Stimulated activated CD8-positive, alpha-beta memory T cell treated with anti-CD3 and anti-CD28 coated beads, Interleukin-7, amount 100 ng/mL, for 24 hours (primary cell): ENCODE measurements around the gene DCAF6.

Experiments
- DNase-seq: peaks from one replicate; pipeline ENCODE4 v3.0.0-alpha.2; 2020; ENCODE audit warnings: low read depth

Gene DCAF6

GRCh38 chr1:168084396-168085231 is 148.1 kb downstream of the DCAF6 start:
- DNase-seq = peak; percentile 58

DNA sequence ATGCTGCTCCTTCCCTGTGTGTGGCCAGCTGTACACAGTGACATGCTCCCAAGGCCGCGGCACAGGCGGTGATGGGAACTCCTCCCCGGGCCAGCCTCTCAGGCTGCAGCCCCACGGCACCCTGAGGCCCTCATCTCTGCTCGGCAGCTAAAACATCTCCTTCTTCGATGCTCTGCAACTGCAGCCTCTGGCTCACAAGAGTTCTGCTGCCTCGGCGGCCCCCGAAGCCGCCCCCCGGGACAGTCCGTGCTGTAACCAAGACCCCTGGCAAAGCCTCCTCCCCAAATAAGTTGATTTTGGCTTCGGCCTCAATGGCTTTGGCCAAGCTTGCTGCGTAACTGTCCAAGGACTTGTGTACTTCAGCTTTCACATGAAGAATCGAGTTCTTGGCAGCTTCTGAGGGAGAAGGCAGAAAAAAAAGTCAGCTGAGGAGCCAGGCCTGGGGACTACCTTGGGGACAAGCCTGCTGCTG is 149.0 kb downstream of the DCAF6 start:
- DNase-seq = no peak

DNA sequence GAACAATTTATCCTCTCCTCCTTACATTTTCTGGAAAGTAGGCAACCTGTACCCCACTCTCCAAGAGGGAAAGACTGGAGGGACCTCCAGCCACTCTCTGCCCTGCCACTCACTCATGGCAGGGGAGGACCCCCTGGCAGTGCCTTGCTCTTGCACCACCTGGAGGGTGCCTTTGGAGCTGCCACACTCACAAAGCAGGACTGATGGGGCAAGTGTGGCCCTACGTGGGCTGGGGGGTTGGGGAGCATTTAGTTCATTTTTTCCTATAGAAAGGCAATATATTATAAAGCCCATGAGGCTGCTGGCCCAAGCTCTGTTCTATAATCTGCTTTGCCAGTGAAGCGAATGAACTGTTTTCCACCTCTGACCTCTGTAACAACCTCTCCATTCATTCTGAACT is 150.0 kb downstream of the DCAF6 start:
- no peak for DNase-seq

DNA sequence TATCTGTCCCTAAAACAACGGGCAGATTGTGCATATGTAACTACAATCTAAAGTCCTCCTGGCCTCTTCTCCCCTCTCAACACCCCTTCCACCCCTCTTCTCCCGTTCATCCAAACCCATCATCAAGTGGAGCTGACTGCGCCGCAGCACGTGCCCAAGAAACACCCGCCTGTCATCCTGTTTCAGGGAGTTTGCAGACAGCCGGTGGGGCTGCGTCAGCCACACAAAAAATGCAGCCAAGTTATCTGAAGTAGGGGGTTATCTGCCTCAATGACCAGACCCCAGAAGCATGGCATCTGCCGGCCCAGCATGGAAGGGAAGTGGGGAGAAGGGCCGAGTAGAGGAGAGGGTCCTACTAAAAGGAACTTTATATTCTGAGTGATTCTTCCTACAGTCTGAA is 151.2 kb downstream of the DCAF6 start:
- no peak for DNase-seq

DNA sequence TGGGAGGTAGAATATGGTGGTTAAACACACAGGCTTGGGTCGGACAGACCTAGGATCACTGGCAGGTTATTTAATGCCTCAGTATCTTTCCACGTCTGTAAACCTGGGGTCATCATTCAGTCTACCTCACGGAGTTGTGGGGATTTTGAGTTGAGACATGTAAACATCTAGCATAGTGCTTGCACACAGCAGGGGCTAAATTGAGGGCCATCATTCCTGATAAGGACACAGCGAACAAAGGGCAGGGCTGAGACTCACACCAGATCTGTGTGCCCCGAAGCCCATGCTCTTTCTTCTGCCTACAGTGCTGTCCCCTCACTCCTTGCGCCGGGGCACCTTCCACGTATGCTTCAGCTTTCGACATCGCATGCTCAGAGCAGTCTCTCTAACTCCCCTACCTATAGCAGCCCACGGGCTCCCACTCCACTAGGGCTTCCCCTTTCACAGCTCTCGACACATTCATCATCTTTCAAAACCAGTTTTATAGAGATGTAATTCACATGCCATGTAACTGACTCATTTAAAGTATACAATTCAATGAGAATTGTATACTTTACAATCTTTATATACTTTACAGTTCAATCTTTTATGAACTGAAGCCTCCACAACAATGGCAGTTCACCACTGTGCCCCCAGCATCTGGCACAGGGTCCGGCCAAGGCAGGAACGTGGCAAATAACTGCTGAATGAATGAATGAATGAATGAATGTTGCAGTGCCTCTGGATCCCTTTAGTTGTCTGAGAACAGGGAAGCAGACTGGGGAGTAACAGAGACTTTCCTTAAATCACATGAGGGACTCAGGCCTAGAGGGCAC is 152.2 kb downstream of the DCAF6 start:
- no peak for DNase-seq

- DNase-seq = no peak
Measured at GRCh38 chr1:168089326-168089978, 153.0 kb downstream of the DCAF6 start.

DNA sequence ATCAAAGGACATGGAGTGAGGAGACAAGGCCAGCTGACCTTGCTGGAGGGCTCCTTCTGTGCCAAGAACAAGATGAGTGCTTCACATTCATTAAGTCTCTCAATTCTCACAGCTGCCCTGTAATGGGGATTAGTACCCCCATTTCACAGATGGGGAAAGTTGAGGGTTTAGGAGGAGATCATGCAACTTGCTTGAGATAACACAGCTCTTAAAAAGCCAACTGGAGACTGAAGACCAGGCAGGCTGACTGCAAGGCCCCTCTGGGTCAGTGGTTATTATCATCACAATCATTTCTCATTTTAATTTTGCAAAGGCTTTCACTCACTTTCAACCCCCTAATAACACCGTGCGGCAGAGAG is 153.5 kb downstream of the DCAF6 start:
- no peak for DNase-seq

GRCh38 chr1:168090395-168090794 is 153.9 kb downstream of the DCAF6 start:
- DNase-seq = no peak

GRCh38 chr1:168091063-168091462 is 154.6 kb downstream of the DCAF6 start:
- DNase-seq = no peak

- no peak for DNase-seq
Measured at GRCh38 chr1:168091720-168092550, 155.5 kb downstream of the DCAF6 start.

GRCh38 chr1:168092566-168093355 is 156.3 kb downstream of the DCAF6 start:
- DNase-seq = no peak

GRCh38 chr1:168093616-168094015 is 157.1 kb downstream of the DCAF6 start:
- DNase-seq = no peak

DNA sequence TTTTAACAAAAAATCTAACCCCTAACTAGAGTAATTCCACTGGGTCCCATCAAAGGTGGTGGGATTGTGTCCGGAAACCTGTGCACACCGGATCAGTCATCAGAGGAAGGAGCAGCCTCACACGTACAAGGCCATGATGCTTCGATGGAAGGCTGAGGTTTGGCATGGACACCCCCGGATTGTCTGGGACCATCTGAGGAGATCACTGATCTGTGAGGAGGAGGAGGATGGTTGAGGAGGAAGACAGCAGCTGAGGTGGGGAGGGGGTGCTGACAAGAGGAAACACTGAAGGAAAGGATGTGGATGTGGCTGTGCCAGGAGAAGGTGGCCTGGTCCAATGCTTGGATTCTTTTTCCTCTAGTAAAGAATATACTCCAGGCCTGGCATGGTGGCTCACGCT is 159.0 kb downstream of the DCAF6 start:
- no peak for DNase-seq

GRCh38 chr1:168096296-168097165 is 160.0 kb downstream of the DCAF6 start:
- DNase-seq = no peak

- no peak for DNase-seq
Measured at GRCh38 chr1:168097921-168098528, 161.5 kb downstream of the DCAF6 start.

DNA sequence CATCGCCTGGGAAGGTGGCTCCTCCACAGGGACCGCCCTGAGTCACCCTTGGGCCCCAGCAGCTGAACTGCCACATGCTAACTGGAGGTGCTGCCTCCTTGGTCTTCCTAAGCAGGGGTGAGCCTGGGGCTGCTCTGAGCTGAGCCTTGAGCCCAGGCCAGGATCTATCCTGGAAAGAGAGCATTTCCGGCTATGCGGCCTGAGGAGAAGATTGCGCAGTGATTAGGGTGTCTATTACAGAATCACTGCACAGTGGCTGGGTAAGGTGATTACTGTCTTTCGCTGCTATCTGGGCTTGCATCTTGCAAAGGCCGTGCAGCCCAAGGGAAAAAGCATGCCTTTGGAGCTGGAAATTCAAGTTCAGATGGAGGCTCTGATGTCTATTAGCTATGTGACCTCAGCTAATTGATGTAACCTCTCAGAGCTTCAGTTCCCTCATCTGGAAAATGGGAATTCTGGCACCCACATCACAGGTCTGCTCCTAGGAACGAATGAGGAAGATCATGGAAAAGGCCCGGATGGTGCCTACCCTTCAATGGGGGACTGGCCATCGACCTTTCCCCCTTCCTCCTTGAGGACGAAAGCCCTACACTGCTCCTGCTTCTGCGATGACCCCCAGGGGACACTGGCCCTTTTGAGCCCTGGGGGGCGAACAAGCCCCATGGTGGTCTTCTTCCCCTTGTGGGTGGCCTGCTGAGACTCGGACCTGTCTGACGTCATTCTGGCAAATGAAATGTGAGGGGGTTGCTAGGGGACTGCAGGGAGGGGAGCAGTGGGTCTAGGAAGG is 162.2 kb downstream of the DCAF6 start:
- no peak for DNase-seq

- no peak for DNase-seq
Measured at GRCh38 chr1:168099337-168099801, 162.9 kb downstream of the DCAF6 start.

DNA sequence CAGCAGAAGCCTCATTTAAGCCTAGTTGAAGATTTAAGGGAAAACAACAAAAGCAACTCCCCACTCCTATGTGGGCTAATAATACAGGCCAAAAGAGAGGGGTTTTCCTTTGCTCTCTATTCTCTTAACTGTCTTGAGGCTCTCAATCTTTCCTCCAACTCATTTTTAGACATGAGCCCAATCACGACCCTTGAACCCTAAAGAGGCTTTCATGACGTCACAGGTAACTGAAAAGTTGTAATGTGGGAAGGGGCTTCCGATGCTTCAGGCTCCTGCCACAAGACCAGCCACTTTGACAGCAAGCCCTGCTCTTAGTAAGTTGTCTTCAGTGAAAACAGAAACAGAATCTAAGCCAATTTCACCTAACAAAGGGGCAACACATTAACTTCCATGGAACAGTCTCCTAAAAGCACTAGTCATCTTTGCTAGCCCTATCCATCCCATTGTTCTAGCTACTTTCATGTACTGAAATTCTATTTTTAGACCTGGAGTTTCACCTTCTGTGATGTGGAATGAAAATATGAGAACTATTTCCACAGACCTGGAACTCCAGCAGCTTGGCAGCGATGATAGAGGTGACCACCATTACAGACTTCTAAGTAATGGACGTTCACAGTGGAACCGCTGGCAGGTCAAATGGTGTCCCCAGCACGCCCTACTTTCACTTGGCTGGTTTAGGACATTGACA is 164.0 kb downstream of the DCAF6 start:
- no peak for DNase-seq
